A549 (cell line): ENCODE results near the gene TUB. TPM values are rescaled to one million over a fixed set of nuclear protein-coding genes. Genes with fewer than 3 reads are reported as not detected.

Experiments
- ATAC-seq, 2 experiments: fragments of 200-7000 bp in 1 of 2; fragments of >200 bp in 1 of 2; cut with Nextera tagmentation in 1 of 2; cut with Tn5 transposase in 1 of 2; 3 replicates each; pipeline versions ENCODE4 v1.8.0 to v1.9.1; 2018 to 2020; ENCODE audit warnings: mild to moderate bottlenecking in 1 of 2, moderate library complexity in 1 of 2
- CTCF ChIA-PET: fragments of 300-600 bp; sonication (Branson Sonifier 250); formaldehyde crosslinking; extraction: SDS; loops from one replicate; lab custom pipeline; 2021; ENCODE audit warnings: antibody characterized with exemption, inconsistent platforms; lab: Yijun Ruan, JAX
- POLR2A ChIA-PET: fragments of 350-600 bp; formaldehyde crosslinking; extraction: SDS; loops from one replicate; lab custom pipeline; 2021; ENCODE audit warnings: antibody characterized with exemption, inconsistent platforms; lab: Yijun Ruan, JAX
- DNase-seq, 2 experiments: peaks; one replicate each; pipeline versions ENCODE4 v3.0.0 to v3.0.0-alpha.2; 2011 to 2016; ENCODE audit warnings: low read depth in 1 of 2, low spot score in 1 of 2
- FAIRE-seq: peaks from 2 replicates; lab custom pipeline; 2011; peaks lifted over from hg19 to GRCh38; lab: Jason Lieb, UNC
- H3K27ac ChIP-seq, 2 experiments: fragments of >200 bp; sonication (Bioruptor Twin); formaldehyde crosslinking; 3 replicates each; pipeline ENCODE4 v1.5.1; 2016 to 2017
- H3K4me1 ChIP-seq: fragments of >200 bp; sonication (Bioruptor Twin); formaldehyde crosslinking; 3 replicates; pipeline ENCODE4 v1.6.1; 2016
- H3K4me2 ChIP-seq: fragments of >200 bp; sonication (Bioruptor Twin); formaldehyde crosslinking; 3 replicates; pipeline ENCODE4 v1.6.1; 2016
- H3K4me3 ChIP-seq: fragments of >200 bp; sonication (Bioruptor Twin); formaldehyde crosslinking; 3 replicates; pipeline ENCODE4 v1.5.1; 2016
- H3K9me3 ChIP-seq: fragments of >200 bp; sonication (Bioruptor Twin); formaldehyde crosslinking; 3 replicates; pipeline ENCODE4 v1.6.1; 2016
- CBX8 ChIP-seq: fragments of 200-600 bp; sonication (generic); IDR thresholded peaks from 2 replicates; pipeline ENCODE4 v1.6.1; 2016
- CHD2 ChIP-seq: fragments of 150-350 bp; IDR thresholded peaks from 2 replicates; pipeline ENCODE4 v1.6.1; 2014; ENCODE audit warnings: low read length; ENCODE audit not compliant: partially characterized antibody
- EHMT2 ChIP-seq: fragments of 200-600 bp; sonication (generic); IDR thresholded peaks from 2 replicates; pipeline ENCODE4 v1.6.1; 2016; ENCODE audit warnings: antibody characterized with exemption, low read depth, mild to moderate bottlenecking, moderate library complexity
- FOSL2 ChIP-seq, 2 experiments: fragments of 450-650 bp in 1 of 2; fragments of >200 bp in 1 of 2; sonication (Bioruptor Twin) in 1 of 2; formaldehyde crosslinking; IDR thresholded peaks; 2 replicates each; pipeline versions ENCODE4 v1.5.0 to v1.6.1; 2016 to 2020; ENCODE audit warnings: mild to moderate bottlenecking in 1 of 2, moderate library complexity in 1 of 2
- HOXB5 ChIP-seq: fragments of 250-450 bp; sonication (Bioruptor Pico); IDR thresholded peaks from 2 replicates; pipeline ENCODE4 v1.5.0; 2020; ENCODE audit warnings: mild to moderate bottlenecking, moderate library complexity
- JUNB ChIP-seq: fragments of >200 bp; sonication (Bioruptor Twin); formaldehyde crosslinking; IDR thresholded peaks from 2 replicates; pipeline ENCODE4 v1.6.1; 2016
- MAFK ChIP-seq: fragments of 450-650 bp; IDR thresholded peaks from 2 replicates; pipeline ENCODE4 v1.6.1; 2014; ENCODE audit not compliant: partially characterized antibody
- POLR2A ChIP-seq: IDR thresholded peaks from 2 replicates; pipeline ENCODE4 v1.6.1; 2012; ENCODE audit warnings: mild to moderate bottlenecking, low read length
- RAD21 ChIP-seq, 2 experiments: fragments of >200 bp in 1 of 2; sonication (Bioruptor Twin) in 1 of 2; formaldehyde crosslinking in 1 of 2; IDR thresholded peaks in 1 of 2; conservative IDR thresholded peaks in 1 of 2; 2 replicates in 1 of 2; 3 replicates in 1 of 2; pipeline ENCODE4 v1.6.1; 2012 to 2018; ENCODE audit warnings: inconsistent platforms in 1 of 2
- RARB ChIP-seq: fragments of 250-450 bp; sonication (Bioruptor Pico); IDR thresholded peaks from 2 replicates; pipeline ENCODE4 v1.8.0; 2021; ENCODE audit warnings: mild to moderate bottlenecking, moderate library complexity
- SMC3 ChIP-seq: fragments of >200 bp; sonication (Bioruptor Twin); formaldehyde crosslinking; IDR thresholded peaks from 3 replicates; pipeline ENCODE4 v1.6.1; 2018; ENCODE audit warnings: inconsistent platforms
- ZNF302 ChIP-seq: fragments of 250-450 bp; sonication (Bioruptor Pico); IDR thresholded peaks from 2 replicates; pipeline ENCODE4 v1.9.0; 2021; ENCODE audit warnings: inconsistent platforms, mild to moderate bottlenecking, moderate library complexity
- WGBS: methylation state at CpG from one replicate; pipeline ENCODE4 v1.1.6; 2017; ENCODE audit errors: missing lambda C conversion rate; 5-methylcytosine and 5-hydroxymethylcytosine counted together
- polyA plus RNA-seq, 4 experiments: library from polyadenylated mRNA; depleted of rRNA in 3 of 4; stranded (reverse); fragments of >200 nt; fragmentation: RNase III in 1 of 4; extraction: RNeasy Plus Mini Kit Qiagen cat#74134 plus additional on column Dnase treatment in 1 of 4; gene quantifications; 2 replicates in 3 of 4; 3 replicates in 1 of 4; pipeline ENCODE4 v1.2.3, GENCODE V29; 2011 to 2017
- TF ChIP-seq, protein P1 (sequence below): fragments of 450-650 bp; IDR thresholded peaks from 2 replicates; pipeline ENCODE4 v1.6.1; 2014; ENCODE audit warnings: antibody characterized with exemption
- TF ChIP-seq, protein P2 (sequence below): fragments of 150-350 bp; IDR thresholded peaks from 2 replicates; pipeline ENCODE4 v1.6.1; 2014; ENCODE audit warnings: low read depth, mild to moderate bottlenecking, low read length
- TF ChIP-seq, protein P3 (sequence below): fragments of >200 bp; sonication (Bioruptor Twin); formaldehyde crosslinking; IDR thresholded peaks from 3 replicates; pipeline ENCODE4 v1.6.1; 2016
- TF ChIP-seq, protein P4 (sequence below): fragments of 250-450 bp; sonication (Bioruptor Pico); IDR thresholded peaks from 2 replicates; pipeline ENCODE4 v1.5.0; 2020; ENCODE audit warnings: low read depth, mild to moderate bottlenecking, moderate library complexity

Gene TUB
- polyA plus RNA-seq, 2 of the 4 experiments (the other 2 are of a cell fraction), result 11.3 to 13.2 TPM

DNA sequence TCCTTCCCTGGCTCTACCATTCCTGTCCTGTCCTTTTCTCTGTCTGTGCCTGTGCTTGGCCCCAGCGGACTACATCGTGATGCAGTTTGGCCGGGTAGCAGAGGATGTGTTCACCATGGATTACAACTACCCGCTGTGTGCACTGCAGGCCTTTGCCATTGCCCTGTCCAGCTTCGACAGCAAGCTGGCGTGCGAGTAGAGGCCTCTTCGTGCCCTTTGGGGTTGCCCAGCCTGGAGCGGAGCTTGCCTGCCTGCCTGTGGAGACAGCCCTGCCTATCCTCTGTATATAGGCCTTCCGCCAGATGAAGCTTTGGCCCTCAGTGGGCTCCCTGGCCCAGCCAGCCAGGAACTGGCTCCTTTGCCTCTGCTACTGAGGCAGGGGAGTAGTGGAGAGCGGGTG lies 20.4 kb downstream of the TUB start:
- ATAC-seq (no peak), FAIRE-seq (no peak), DNase-seq (no peak)
- H3K27ac ChIP-seq, result no peak overlapping the region
- H3K4me3 ChIP-seq, result no peak overlapping the region
- no peaks in the 10 kb centered on the region for H3K9me3 ChIP-seq
- POLR2A ChIA-PET, result no interaction called here
- CTCF ChIA-PET, result interaction anchor here (0.7 to 30.1 kb wide), 7 partner anchors 8 to 136 kb away, joined by 3 to 644 read pairs (median 62); partner anchors contain the start of genes NLRP10 and TUB
- TF ChIP-seq CHD2, result no peak
- TF ChIP-seq, protein P1, sequence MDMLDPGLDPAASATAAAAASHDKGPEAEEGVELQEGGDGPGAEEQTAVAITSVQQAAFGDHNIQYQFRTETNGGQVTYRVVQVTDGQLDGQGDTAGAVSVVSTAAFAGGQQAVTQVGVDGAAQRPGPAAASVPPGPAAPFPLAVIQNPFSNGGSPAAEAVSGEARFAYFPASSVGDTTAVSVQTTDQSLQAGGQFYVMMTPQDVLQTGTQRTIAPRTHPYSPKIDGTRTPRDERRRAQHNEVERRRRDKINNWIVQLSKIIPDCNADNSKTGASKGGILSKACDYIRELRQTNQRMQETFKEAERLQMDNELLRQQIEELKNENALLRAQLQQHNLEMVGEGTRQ, result no peak
- no peak for TF ChIP-seq EHMT2
- 97% methylated on average over 10 of the region's 11 CpGs for WGBS
- no peaks in the 10 kb centered on the region for H3K4me1 ChIP-seq
- H3K4me2 ChIP-seq, result no peak overlapping the region

DNA sequence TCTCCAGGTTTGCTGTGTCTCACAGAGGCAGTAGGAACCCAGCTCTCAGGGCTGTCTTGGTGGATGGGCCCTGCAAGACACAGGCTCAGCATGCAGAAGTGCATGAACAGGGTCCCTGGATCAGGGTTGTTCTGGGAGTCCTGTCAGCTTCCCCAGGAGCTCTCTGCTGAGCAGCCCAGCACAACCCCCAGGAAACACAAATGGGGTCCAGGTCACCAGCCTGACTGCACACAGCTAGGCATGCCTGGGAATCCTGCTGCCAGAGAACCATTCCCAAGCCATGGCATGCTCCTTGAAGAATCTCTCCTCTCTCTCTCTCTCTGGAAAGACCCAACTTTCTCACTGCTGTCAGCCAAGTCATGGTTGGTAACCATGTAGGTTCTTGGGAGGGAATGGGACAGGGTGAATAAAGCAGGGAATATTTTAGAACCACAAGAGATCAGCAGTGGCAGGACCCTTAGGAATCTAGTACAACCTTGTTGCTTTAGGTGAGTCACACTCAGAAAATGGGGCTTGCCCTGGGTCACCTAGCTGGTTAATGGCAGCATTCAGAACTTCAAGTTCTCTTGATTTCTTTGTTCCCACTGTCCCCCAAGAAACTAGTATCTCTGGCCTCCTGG lies 21.4 kb downstream of the TUB start:
- Histone ChIP-seq H3K4me3 (no peak overlapping the region), H3K9me3 (no peaks in the 10 kb centered on the region), H3K27ac (no peak overlapping the region), H3K4me1 (no peaks in the 10 kb centered on the region), H3K4me2 (no peak overlapping the region)
- TF ChIP-seq, protein P2, sequence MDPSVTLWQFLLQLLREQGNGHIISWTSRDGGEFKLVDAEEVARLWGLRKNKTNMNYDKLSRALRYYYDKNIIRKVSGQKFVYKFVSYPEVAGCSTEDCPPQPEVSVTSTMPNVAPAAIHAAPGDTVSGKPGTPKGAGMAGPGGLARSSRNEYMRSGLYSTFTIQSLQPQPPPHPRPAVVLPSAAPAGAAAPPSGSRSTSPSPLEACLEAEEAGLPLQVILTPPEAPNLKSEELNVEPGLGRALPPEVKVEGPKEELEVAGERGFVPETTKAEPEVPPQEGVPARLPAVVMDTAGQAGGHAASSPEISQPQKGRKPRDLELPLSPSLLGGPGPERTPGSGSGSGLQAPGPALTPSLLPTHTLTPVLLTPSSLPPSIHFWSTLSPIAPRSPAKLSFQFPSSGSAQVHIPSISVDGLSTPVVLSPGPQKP, result no peak
- TF ChIP-seq RAD21 (conservative IDR thresholded peaks at IDR 0.05 in 1 of 2, IDR thresholded peaks at IDR 0.05 in 1 of 2), result no peak
- TF ChIP-seq, protein P3, sequence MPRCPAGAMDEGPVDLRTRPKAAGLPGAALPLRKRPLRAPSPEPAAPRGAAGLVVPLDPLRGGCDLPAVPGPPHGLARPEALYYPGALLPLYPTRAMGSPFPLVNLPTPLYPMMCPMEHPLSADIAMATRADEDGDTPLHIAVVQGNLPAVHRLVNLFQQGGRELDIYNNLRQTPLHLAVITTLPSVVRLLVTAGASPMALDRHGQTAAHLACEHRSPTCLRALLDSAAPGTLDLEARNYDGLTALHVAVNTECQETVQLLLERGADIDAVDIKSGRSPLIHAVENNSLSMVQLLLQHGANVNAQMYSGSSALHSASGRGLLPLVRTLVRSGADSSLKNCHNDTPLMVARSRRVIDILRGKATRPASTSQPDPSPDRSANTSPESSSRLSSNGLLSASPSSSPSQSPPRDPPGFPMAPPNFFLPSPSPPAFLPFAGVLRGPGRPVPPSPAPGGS, result no peak
- no peak for DNase-seq
- FAIRE-seq, result no peak
- POLR2A ChIA-PET, result no interaction called here
- CTCF ChIA-PET, result interaction anchor here (0.7 to 30.1 kb wide), 8 partner anchors 7 to 1290 kb away, joined by 3 to 644 read pairs (median 34); partner anchors contain the start of gene NLRP10
- no peak for ATAC-seq

DNA sequence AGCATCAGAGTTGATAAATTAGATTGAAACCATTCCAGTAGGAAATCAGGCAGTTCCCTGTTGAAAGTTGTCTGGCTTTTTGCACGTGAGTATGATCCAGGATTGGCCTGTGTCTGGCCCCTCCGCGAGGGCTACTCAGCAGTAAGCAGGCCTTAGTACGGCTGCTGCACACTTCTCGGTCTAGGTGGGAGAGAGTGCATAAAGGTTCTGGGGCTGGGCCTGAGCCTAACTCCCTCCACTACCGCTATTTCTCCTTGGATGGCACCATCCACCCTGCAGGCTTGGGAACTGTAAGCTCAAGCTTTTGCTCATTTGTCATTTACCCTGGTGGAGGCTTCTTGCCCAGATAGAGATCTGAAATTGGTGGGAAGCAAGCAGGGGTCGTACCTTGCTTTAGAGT lies 22.0 kb downstream of the TUB start:
- Histone ChIP-seq H3K9me3 (no peaks in the 10 kb centered on the region), H3K27ac (no peak overlapping the region), H3K4me3 (no peak overlapping the region), H3K4me1 (no peaks in the 10 kb centered on the region), H3K4me2 (no peak overlapping the region)
- ChIA-PET CTCF (interaction anchor here (1.3 to 30.1 kb wide), 6 partner anchors 7 to 138 kb away, joined by 3 to 644 read pairs (median 36); partner anchors contain the start of gene NLRP10), POLR2A (no interaction called here)
- FAIRE-seq (no peak), DNase-seq (no peak), ATAC-seq (no peak)
- TF ChIP-seq ZNF302 (CRISPR knock-in tag) (no peak), MAFK (no peak)
- TF ChIP-seq, protein P4, sequence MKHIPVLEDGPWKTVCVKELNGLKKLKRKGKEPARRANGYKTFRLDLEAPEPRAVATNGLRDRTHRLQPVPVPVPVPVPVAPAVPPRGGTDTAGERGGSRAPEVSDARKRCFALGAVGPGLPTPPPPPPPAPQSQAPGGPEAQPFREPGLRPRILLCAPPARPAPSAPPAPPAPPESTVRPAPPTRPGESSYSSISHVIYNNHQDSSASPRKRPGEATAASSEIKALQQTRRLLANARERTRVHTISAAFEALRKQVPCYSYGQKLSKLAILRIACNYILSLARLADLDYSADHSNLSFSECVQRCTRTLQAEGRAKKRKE (CRISPR knock-in tag), result no peak
- 95% methylated on average over 7 of the region's 7 CpGs for WGBS

DNA sequence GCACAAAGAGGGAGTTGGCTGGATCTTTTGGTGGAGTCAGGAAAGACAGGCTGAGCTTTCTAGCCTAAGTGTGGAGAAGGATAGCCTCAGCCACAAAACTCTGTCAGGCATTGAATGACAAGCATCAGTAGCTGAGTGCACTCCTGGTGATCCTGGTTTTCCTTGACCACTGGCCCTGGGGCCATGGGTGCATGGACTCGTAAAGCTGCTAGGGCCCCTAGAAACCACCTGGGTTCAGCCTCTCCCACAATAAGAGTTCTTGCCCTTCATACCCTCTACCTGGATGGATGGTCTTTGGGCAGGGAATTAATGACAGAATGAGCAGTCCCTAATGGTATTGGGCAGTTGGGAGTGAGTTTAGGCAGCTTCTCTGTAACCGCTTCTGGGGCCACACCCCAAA lies 22.9 kb downstream of the TUB start:
- ChIA-PET POLR2A (no interaction called here), CTCF (interaction anchor here (0.8 to 30.1 kb wide), 8 partner anchors 9 to 98 kb away, joined by 3 to 644 read pairs (median 6); no protein-coding TSS in a partner anchor)
- 96% methylated on average over 2 of the region's 2 CpGs for WGBS
- Histone ChIP-seq H3K9me3 (no peaks in the 10 kb centered on the region), H3K27ac (no peak overlapping the region), H3K4me3 (no peak overlapping the region), H3K4me2 (no peak overlapping the region), H3K4me1 (no peaks in the 10 kb centered on the region)
- TF ChIP-seq JUNB (no peak), SMC3 (no peak), FOSL2 (IDR thresholded peaks at IDR 0.05) (no peak), FOSL2 (CRISPR knock-in tag; IDR thresholded peaks at IDR 0.05) (no peak), POLR2A (no peak), HOXB5 (no peak), RARB (no peak), RAD21 (conservative IDR thresholded peaks at IDR 0.05 in 1 of 2, IDR thresholded peaks at IDR 0.05 in 1 of 2) (no peak), CBX8 (no peak)
- TF ChIP-seq, protein P1, result no peak
- TF ChIP-seq, protein P4 (CRISPR knock-in tag), result no peak
- ATAC-seq (no peak), FAIRE-seq (no peak), DNase-seq (no peak)
